ENCODE data around the gene ARHGEF28. TPM values are rescaled to one million over a fixed set of nuclear protein-coding genes. Genes with fewer than 3 reads are reported as not detected.

ARHGEF28 gene
- total RNA-seq, 1 donor from 2014 or later, result 8.5 TPM

GRCh38 chr5:73826301-73827105 is 200.5 kb downstream of the ARHGEF28 start:
- no peak overlapping the region for H3K4me3 Mint-ChIP-seq (ENCODE audit: unreplicated experiment)
- no peak for FAIRE-seq
- no peaks in the 10 kb centered on the region for H3K9me3 Mint-ChIP-seq (ENCODE audit: unreplicated experiment)
- Histone ChIP-seq H4K20me1 (ENCODE audit: insufficient read depth, low read length) (no peaks in the 10 kb centered on the region), H3K79me2 (ENCODE audit: insufficient read depth, low read length) (no peaks in the 10 kb centered on the region), H3K4me2 (ENCODE audit: low read length) (peak overlapping the region; percentile 16), H2AFZ (ENCODE audit: low read depth, low read length) (no peak overlapping the region), H3K9ac (ENCODE audit: low read length) (peak overlapping the region; percentile 27), H3K9me3 (ENCODE audit: insufficient read depth, low read depth, low read length) (no peaks in the 10 kb centered on the region), H3K27me3 (ENCODE audit: insufficient read depth, low read length) (no peaks in the 10 kb centered on the region), H3K4me3 (ENCODE audit: insufficient read depth, low read depth, low read length) (no peak overlapping the region), H3K27ac (ENCODE audit: low read depth, low read length) (peak overlapping the region; percentile 47), H3K4me1 (ENCODE audit: insufficient read depth, low read length) (peaks cover 28% of the 10 kb centered on the region), H3K36me3 (ENCODE audit: insufficient read depth, low read length) (no peaks in the 10 kb centered on the region)
- no peaks in the 10 kb centered on the region for H3K27me3 Mint-ChIP-seq (ENCODE audit: low read depth, unreplicated experiment)
- DNase-seq (ENCODE audit: low read depth), result peak; percentile 61
- H3K4me1 Mint-ChIP-seq (ENCODE audit: low read depth, unreplicated experiment), result peaks cover 20% of the 10 kb centered on the region
- no peaks in the 10 kb centered on the region for H3K36me3 Mint-ChIP-seq (ENCODE audit: low read depth, unreplicated experiment)
- no peak for TF ChIP-seq CTCF (IDR thresholded peaks at IDR 0.05; ENCODE audit: insufficient read depth, low read depth, low read length)
- H3K27ac Mint-ChIP-seq (ENCODE audit: unreplicated experiment), result no peak overlapping the region

- Mint-ChIP-seq H3K4me1 (ENCODE audit: low read depth, unreplicated experiment) (peaks cover 17% of the 10 kb centered on the region), H3K9me3 (ENCODE audit: unreplicated experiment) (no peaks in the 10 kb centered on the region), H3K4me3 (ENCODE audit: unreplicated experiment) (no peak overlapping the region), H3K27ac (ENCODE audit: unreplicated experiment) (no peak overlapping the region), H3K27me3 (ENCODE audit: low read depth, unreplicated experiment) (no peaks in the 10 kb centered on the region), H3K36me3 (ENCODE audit: low read depth, unreplicated experiment) (no peaks in the 10 kb centered on the region)
- no peak for TF ChIP-seq EZH2 (IDR thresholded peaks at IDR 0.05; ENCODE audit: insufficient read depth, low read length)
- TF ChIP-seq CTCF (IDR thresholded peaks at IDR 0.05; ENCODE audit: insufficient read depth, low read depth, low read length), result no peak
- Histone ChIP-seq H3K4me3 (ENCODE audit: insufficient read depth, low read depth, low read length) (no peak overlapping the region), H3K9me3 (ENCODE audit: insufficient read depth, low read depth, low read length) (no peaks in the 10 kb centered on the region), H3K27ac (ENCODE audit: low read depth, low read length) (peak overlapping the region; percentile 36), H3K27me3 (ENCODE audit: insufficient read depth, low read length) (no peaks in the 10 kb centered on the region), H4K20me1 (ENCODE audit: insufficient read depth, low read length) (no peaks in the 10 kb centered on the region), H3K79me2 (ENCODE audit: insufficient read depth, low read length) (no peaks in the 10 kb centered on the region), H2AFZ (ENCODE audit: low read depth, low read length) (no peak overlapping the region), H3K36me3 (ENCODE audit: insufficient read depth, low read length) (no peaks in the 10 kb centered on the region), H3K4me2 (ENCODE audit: low read length) (peak overlapping the region; percentile 16), H3K9ac (ENCODE audit: low read length) (peak overlapping the region; percentile 27), H3K4me1 (ENCODE audit: insufficient read depth, low read length) (peaks cover 28% of the 10 kb centered on the region)
- FAIRE-seq, result no peak
- DNase-seq (ENCODE audit: low read depth), result peak; percentile 27
These were observed 201.1 kb downstream of the ARHGEF28 start for GRCh38 chr5:73827106-73827450.

GRCh38 chr5:73828465-73828864 is 202.5 kb downstream of the ARHGEF28 start:
- Mint-ChIP-seq H3K27me3 (ENCODE audit: low read depth, unreplicated experiment) (no peaks in the 10 kb centered on the region), H3K4me3 (ENCODE audit: unreplicated experiment) (no peak overlapping the region), H3K27ac (ENCODE audit: unreplicated experiment) (no peak overlapping the region), H3K9me3 (ENCODE audit: unreplicated experiment) (no peaks in the 10 kb centered on the region), H3K36me3 (ENCODE audit: low read depth, unreplicated experiment) (no peaks in the 10 kb centered on the region), H3K4me1 (ENCODE audit: low read depth, unreplicated experiment) (peaks cover 8% of the 10 kb centered on the region)
- no peaks in the 10 kb centered on the region for H3K9me3 ChIP-seq (ENCODE audit: insufficient read depth, low read depth, low read length)
- TF ChIP-seq CTCF (IDR thresholded peaks at IDR 0.05; ENCODE audit: insufficient read depth, low read depth, low read length), result no peak
- TF ChIP-seq EZH2 (IDR thresholded peaks at IDR 0.05; ENCODE audit: insufficient read depth, low read length), result no peak
- peaks cover 17% of the 10 kb centered on the region for H3K4me1 ChIP-seq (ENCODE audit: insufficient read depth, low read length)
- H3K9ac ChIP-seq (ENCODE audit: low read length), result no peak overlapping the region
- H2AFZ ChIP-seq (ENCODE audit: low read depth, low read length), result no peak overlapping the region
- H3K4me3 ChIP-seq (ENCODE audit: insufficient read depth, low read depth, low read length), result no peak overlapping the region
- no peaks in the 10 kb centered on the region for H3K79me2 ChIP-seq (ENCODE audit: insufficient read depth, low read length)
- H3K27me3 ChIP-seq (ENCODE audit: insufficient read depth, low read length), result no peaks in the 10 kb centered on the region
- no peak for FAIRE-seq
- no peak overlapping the region for H3K27ac ChIP-seq (ENCODE audit: low read depth, low read length)
- H4K20me1 ChIP-seq (ENCODE audit: insufficient read depth, low read length), result no peaks in the 10 kb centered on the region
- H3K36me3 ChIP-seq (ENCODE audit: insufficient read depth, low read length), result no peaks in the 10 kb centered on the region
- no peak for DNase-seq (ENCODE audit: low read depth)
- no peak overlapping the region for H3K4me2 ChIP-seq (ENCODE audit: low read length)
